NCI-H345 treated with DMSO at 0.1 percent for 48 hours (cell line): Measurements from ENCODE around the gene MORC2.
A peak's percentile ranks its signal among the peaks of the same experiment; 100 is the strongest.

Source experiments
- DNase-seq: peaks from one replicate; lab custom pipeline; 2025; ENCODE audit not compliant: unreplicated experiment; lab: John Stamatoyannopoulos, UW

Gene MORC2

DNA sequence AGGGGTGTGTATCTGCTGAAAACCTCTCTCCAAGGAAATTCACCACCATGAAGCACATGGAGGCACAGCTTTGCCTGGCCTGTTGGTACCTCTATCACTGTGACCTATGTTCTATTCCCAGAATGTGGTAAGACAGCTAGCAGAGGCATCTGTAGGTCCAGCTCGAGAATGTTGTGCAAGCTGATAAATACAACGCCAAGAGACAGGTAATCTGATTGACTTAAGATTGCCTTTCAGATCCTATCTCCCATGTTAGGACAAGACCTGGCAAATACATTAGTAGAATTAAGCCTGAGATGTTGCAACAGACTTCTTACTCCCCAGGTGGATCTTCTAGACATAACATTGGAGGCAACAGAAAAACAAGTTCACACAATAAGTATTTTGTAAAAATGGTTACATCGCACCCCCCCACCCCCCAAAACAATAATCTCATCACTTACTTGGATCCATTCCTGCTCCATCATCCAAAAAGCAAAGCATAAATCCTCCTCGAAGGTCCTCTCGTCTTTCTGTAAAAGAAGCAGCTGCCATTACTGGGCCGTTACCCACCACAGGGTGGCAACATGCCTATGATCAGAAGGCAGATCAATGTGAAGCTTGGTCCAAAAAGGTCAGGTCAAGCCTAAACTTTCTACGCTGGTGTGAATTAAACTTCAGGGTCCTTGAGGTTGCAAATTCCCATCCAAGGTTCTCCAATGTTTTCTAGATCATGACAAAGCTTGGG is 18.5 kb downstream of the MORC2 start:
- no peak for DNase-seq

DNA sequence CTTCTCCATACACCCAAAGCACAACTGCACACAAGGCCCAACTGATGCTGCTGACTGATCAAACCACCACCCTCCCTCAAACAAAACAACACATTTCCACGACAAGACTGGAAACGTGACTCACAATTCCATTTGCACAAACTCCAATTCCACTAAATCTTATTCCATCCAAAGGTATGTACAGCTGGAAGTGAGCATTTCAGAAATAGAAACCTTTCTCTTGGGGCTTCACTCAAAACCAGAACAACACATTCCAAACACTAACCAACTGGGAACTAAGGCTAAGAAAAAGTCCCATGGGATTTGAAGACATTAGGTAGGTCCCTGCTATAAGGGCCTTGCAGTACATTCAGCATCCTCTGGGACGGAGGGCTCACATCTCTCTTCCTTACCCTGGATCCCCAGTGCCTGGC is 19.6 kb downstream of the MORC2 start:
- no peak for DNase-seq

DNA sequence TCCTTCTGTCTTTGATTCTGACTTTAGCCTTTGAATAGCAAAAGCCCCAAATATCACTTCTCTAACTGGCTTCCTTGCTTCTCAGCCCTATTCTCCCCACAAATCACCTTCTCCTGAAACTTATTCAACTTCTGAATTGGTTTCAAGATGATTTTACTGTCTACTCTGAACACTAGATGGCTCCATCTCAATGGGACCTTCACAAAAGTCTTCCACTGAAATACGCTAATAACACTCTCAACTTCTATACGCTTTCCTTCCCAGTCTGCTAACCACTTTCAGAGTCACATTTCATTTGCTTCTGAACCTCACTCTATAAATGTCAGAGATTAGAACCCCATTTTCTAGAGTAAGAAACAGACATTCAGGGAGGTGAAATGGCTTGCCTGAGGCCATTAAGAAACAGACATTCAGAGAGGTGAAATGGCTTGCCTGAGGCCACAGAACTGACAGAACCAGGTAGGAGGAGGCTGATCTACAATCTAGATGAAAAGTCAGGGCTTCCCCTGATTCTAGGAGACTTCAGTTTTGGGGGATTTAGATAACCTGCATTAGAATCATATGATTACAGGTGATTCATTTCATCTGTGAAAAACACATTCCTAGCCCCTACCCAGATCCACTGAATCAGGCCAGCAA is 20.6 kb downstream of the MORC2 start:
- DNase-seq = no peak

DNA sequence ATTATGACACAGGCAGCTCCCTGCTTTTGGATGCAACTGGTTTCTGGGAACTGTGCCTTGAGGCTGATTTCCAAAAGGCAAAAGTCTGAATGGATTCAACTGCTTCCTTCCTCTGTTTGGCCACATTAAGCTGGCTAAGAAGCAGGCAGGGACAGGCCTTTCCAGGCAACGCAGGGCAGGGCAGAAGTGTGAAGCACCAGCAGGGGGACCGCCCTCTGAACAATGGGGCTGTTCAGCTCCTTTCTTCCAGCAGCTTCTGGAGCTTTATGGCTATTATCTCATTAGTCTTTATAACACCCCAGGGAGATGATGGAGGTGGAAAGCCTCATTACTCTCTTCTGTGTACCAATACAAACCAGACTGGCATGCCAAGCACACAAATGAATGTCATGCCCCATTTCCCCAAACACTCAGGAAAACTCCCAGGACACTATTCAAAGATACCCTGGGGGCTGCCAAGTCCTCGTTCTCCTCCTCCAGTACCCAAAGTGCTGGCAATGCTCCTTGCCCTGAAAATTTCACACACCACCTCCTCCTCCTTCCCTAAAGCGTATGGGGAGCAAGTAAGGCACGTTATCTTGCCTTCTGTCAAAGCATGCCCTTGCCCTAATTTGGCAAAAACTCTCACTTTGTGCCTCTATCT is 21.3 kb downstream of the MORC2 start:
- DNase-seq = peak; percentile 88

DNA sequence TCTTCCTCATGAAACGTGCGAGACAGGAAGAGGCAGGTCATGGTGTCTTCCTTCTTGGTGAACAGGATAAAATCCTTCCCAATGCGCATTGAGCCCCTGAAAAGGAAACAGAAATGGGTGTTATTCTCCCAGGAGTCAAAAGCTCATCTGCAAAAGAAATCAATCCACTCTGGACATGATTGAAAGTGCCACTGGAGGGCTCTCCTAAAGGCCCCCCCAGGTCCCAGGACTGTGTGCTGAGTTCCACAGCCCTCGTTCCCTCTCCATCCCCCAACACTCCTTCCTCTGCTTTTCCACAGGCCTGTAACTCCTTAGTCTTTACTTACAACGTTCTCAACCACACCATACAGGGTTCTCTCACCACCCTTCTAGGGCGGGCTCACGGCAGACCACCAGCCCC is 22.2 kb downstream of the MORC2 start:
- no peak for DNase-seq

DNA sequence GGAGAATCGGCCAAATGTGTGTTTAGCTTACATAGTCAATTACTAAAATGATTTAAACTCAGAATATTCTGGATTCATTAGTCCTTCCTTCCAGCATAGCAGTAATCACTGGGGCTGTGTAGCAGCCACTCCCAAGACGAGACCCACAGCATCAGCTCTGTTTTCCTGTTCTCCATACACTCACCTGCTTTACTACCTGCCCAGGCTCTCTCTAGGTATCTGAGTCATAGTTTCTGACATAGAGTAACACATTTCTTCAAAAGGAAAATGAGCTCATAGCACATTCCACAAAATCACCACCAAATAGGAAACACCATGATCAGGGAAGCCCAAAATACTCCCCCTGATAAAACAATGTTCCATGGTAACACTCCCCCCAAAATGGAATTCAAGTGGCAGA is 22.9 kb downstream of the MORC2 start:
- DNase-seq = no peak

DNA sequence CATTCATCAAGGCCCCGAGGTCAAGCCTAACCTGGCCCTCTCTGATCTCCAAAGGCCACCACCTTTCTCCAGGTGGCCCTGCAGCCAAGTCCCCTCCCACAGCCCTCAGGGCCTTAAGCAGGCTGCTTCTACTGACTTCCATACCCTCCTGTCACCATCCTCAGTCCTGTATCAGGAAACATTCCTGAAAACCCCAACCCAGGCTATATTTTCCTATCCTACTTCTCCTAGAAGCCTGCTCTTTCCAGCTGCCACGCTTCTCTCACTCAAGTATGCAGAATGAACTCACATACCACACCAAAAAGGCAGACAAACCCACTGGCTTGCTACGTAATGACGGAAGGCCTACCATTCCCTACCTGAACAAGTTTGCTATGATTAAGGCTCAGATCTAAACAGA is 23.6 kb downstream of the MORC2 start:
- no peak for DNase-seq

DNA sequence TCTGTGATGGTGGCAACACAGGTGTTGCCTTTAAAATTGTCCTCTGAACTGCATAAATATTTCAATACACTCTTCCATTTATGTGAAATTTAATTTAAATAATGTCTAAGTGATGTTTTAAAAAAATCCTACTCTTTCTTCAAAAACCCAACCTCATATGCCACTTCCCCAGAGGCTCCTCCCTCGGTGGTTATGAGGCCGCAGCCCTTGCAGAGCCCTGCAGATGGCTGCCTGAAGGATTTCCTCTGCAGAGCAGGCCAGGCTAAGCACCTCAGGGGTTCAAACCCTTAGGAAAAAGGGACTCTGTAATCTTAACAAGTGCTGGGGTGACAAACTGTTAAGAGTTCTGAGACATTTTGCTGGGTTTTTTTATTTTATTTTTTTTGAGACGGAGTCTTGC is 25.2 kb downstream of the MORC2 start:
- no peak for DNase-seq

DNA sequence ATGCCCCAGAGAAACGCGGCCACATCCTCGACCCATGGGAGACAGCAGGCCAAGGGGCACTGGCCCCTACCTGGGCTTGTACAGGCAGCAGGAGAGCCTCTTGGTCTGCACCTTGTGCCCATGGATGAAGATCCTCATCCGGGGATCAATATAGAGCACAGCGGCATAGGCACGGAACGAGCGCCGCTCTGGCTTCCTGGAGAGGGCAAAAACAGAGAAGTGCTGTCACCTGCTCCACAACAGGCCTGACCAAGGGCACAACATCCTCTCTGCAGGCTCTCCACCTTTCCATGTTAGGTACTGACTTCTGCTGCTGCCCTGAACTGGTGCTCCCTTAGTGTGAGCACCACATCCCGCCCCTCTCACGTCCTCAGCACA is 27.2 kb downstream of the MORC2 start:
- DNase-seq = no peak

DNA sequence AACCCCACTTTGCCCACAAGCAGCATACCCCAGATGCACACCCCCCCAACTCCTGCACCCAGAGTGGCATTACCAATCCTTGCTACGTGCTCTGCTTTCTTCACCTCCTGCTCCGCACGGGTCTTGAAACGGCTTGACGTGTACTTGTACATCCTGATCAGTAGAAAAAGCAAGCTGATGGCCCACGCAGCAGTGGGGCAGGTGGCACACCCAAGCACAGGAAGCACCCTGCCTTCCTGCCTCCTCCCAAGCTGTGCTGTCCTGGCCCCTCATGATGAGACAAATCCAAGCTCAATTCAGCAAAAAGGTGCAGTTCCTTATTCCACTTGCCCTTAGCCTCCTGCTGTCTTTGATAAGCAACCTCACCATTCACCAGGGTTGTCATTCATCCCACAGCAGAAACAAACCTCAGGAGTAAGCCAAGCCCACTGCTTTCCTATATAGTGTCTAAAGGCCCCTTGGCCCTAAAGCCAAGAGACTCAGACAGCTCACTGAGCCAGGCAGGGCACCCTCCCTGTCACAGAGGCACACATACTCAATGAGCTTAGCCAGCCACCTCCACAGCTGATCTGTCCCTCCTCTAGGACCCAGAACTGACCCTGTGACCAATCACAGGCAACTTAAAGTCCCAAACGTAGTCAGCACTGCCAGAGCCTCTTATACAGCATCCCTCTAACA is 27.8 kb downstream of the MORC2 start:
- DNase-seq = no peak

DNA sequence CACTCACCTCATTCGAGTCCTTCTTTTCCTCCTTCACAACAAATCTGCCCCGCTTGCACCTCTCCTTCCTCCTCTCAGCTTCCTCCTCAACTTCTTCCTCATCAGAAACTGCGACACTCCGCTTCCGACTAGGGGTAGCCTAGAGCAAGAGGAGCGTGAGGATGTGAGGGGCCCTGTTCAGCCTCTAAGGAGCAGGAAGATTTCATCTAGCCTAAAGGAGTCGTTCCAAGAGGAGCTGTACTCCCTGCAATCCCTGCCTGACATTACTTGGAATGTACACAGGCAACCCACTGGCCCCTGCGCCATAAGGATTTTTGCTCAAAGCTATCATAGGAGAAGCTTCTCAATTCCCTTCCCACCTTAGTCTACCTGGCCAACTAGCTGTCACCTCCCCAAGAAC is 34.5 kb downstream of the MORC2 start:
- no peak for DNase-seq

DNA sequence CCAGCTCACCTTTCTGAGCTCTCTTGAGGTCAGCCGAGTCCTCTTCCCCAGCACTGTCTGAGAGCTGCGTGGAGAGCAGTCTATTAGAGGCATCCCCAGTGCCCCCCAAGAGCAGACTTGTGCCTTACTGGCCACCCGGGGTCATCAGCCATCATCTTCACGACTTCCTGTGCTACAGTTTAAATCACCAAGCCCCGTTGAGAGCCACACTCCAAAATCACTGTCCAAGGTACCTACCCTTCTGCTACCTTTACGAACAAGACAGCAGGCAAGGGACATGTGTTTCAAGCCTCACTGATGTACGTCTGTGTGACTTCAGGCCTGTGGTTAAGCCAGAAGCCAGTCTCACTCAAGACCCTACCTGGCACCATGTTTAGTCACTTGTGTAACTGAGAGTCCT is 35.1 kb downstream of the MORC2 start:
- DNase-seq = no peak

DNA sequence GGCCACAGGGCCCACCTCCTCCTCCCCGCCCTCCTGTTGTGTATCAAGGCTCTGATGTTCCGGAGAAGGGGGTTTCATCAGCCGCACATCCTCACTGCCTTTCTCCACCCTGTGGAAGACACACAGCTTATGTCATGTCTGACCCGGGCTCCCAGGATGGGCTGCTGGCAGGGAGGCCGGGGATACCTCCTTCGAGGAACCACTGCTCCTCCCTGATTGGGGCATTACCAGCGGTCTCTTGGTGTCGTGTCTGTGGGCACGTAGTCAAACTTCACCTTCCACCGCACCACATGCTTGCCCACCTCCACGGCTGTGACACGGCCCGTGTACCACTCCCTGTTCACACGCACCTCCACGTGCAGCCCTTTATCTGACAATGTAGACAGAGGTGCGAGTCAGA is 35.9 kb downstream of the MORC2 start:
- DNase-seq = no peak

DNA sequence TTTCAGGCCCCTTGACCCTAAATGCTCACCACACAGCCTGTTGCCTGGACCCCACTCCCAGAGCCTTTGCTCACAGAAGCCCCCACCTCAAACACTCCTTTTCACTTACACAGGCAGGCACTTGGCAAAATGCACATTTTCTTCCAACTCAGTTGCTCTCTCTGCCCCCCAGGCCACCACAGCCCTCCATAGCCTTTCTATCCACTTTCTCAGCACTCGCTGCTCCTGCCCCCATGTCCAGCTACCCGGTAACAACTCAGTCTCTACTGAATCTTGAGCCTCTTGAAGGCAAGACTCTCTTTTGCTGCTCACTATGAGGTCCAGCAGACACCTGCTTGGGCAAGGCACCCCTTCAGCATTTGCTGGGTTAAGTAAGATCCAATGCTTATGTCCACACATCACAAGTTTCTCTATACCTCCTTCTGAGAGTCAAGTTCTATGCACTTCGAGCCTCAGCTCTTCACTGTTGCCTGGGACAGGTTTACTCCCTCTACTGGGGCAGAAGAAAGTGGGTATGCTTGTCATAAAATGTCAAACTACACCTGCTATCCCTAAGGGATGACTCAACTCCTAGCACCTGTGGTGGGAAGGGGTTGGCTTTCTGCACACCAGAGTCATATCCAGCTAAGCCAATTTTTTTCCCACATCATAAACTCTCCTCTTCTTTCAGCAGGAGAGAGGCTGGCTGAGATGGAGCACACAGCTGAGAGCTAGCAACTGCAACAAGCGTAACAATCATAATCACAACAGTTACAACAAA is 36.9 kb downstream of the MORC2 start:
- DNase-seq = no peak

DNA sequence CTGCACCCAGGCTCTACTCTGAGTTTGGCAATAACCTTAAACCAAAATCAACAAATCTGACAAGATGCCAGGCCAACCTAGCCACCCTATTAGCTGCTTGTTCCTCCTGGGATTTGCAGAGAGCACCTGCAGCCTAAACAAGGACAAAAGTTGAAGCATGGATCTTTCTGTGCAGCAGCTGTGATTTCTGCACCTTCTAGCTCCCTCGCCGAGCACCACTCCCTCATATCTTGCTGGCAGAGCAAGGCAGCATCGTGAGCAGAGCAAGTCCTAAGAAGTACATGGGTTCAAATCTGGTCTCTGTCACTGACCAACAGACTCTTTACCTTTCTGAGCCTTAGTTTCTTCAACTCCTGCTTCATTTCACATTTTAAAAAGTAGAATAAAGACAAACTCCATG is 38.3 kb downstream of the MORC2 start:
- no peak for DNase-seq

DNA sequence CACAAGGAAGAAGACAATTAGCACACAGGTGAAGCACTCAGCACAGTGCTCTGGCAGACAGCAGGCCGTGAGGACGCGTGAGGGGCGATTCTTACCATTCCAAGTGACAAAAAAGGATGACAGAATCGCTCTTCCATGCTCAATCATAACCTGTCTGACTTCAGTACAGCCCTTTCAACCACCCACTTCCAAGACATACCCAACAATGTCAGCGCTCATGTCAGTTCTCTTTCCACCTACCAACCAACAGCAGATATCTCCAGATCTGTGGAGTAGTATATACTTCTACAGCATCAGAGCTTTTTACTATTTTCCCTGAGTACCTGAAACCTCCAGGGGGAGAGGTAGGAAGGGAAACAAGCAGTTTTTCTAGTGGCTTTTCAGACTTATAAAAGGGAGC is 40.2 kb downstream of the MORC2 start:
- DNase-seq = no peak

DNA sequence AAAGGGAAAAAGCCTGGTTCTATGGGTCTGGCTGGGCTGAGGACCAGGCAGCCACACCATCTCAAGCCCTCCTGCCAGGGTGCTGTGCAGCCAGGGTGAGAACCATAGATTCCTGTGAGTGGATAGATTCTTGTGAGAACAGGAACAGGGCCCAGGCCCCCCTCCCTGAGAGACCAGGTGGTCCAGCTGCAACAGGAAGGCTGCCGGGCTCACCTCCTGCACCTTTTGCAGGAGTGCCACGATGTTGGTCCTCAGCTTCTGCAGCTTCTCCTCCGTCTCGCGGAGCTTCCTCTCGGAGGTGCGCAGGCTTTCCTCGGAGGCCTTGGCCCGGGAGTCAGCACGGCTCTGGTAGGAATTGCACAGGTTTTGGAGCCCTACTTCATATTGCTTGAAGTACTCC is 40.8 kb downstream of the MORC2 start:
- no peak for DNase-seq

DNA sequence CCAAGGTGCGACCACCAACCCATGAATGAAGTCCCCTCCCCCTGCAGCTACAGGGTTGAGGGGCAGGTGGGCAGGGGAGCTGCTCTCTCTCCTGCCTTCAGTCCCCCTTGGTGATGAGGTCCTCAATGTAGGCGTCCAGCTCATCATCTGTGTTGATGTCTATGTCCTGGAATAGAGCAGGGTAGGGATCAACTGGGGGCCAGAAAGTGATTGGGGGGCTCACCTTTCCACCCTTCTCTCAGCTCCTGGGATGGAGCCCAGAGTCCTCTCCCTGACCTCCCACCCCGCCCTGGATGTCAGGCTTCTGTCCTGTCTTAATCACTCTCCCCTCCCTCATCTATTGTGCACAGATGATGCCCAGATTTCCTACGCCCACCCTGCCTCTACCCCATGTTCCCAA is 41.9 kb downstream of the MORC2 start:
- no peak for DNase-seq

DNA sequence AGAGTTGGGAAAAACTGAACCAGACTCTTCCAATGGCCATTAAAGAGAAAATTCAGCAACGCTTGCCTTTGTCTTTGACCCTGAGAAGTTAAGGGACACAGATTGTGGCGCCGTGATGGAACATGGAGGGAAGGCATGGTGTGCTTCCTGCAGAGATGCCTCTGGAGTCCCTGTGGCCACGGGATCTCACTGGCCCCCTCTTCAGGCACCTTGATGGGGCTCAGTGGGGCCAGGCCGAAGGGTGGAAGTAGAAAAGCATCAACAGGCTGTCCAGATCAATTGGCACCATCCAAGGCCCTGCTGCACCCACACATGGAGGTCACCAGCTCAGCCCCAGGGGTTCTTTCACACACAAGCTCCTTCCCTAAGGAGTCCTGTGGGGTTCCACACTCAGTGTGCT is 42.9 kb downstream of the MORC2 start:
- no peak for DNase-seq

DNA sequence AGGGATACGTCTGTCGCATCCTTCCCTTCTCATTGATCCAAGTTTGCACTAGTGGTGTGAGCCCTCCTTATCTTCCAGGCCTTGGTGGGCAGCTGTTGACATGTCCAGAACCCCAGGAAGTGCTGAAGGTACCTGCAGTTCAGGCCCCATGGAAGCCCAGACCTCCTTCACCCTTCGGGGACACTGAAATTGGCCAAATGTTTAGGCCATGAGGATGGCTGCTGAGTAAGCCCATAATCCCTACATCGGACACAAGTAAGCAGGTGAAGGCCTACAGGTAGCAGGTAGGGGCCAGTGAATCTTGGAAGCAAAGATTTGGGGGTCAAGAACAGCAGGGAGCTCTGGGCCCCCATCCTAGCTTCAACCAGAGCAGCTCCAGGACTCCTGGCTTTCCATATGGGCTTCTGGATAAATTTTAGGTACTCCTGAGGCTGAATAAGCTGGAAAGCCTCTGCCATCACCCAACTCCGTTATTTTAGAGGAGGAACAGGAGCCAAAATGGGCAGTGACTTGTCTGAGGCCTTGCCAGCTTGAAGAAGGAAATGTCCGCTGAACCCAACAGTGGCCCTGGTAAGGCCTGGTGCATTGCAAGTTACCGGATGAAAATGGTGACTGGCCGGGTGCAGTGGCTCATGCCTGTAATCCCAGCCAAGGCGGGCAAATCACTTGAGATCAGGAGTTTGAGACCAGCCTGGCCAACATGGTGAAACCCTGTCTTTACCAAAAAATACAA is 45.2 kb downstream of the MORC2 start:
- no peak for DNase-seq

DNA sequence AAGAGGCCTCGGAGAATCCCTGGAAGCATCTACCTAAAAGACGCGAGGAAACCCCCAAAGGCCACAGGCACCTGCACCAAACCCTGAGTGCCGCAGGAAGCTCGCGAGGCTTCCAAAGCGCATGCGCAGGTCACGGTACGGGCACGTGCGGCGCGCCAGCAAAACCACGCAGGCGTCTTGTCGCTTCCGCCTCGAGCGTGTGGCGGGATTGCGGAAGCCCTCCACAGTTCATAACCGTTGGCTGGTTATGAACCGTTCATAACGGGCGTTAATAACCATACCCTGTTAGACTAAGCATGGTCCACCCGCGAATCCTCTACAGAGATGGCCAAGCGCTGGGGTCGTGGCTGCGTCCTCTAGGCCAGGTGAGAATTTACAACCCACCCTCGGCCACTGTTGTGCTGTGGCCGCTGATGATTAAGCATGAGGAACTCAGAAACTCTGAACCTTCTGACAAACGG is 46.4 kb downstream of the MORC2 start:
- no peak for DNase-seq
